GM19395 (cell line): Measurements from ENCODE around the gene EMC10.
"Not testable (repeated sequence)": the region's sequence is repeated elsewhere in the genome, so short reads cannot be mapped to it uniquely, and the experiment has no call there.

ENCODE experiments used
- ATAC-seq: cut with Tn5 transposase; IDR thresholded peaks from one replicate; pipeline ENCODE4 v1.9.1; 2021; ENCODE audit warnings: mild to moderate bottlenecking, moderate library complexity; ENCODE audit not compliant: unreplicated experiment

EMC10 gene

DNA sequence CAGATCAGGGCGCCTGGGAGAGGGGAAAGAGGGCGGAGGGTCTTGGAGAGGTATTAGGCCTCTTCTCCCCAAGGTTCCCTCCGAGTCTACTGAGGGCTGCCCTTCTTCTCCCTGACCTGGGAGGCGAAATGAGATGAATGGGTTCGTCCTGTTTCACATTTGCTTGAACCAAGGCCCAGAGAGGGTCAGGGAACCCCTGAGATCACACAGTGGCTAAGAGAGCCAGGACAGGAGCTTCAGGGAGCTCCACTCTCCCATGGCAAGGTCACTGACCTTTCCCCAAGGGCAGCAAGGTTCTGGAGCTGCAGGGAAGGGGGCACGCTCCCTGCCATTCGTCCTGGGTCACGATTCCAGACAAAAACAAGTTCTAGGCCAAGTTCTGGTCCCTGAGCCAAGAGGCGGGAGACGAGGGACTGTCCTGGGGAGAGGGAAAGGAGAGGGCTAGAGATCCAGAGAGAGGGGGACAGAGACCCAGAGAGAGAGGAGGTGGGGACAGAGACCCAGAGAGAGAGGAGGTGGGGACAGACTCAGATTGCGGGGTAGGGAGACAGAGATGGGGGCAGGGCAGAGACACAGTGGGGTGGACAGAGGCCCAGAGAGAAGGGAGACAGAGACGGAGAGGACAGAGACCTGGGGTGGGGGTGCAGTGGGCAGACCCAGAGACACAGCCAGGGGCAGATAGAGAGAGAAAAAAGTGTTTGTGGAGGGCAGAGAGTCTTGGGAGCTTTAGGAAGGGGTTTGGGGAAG is 36.9 kb downstream of the EMC10 start:
- no peak for ATAC-seq

DNA sequence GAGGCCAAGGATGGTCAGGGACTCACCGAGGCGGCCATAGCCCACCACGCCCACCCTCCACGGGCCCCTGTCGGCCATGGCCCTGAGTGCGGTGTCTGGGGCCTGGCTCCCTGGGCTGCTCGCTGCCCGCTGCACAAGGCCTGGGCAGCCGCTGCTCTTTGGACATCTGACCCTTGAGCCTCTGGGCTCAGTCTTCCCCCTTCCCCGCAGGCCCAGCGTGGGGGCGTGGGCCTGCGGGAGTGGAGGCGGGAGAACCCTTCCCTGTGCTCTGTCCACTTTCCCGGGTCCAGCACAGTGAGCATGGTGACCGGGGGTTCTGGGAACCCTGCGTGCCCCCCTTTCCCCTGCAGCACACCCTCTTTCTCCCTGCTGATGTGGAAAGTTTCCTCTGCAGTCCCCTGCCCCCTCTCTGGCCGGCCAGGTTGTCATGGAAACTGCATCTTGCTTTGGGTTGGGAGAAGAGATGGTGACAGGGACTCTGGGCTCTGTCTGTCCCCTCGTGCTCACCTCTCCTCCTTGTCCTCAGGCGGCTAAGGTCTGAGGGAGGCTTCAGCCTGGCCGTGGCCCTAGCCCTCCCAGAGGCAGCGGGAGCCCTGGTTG is 37.5 kb downstream of the EMC10 start, which contains the start of gene ASPDH:
ASPDH (minus strand) TSS at position 168 of the 600 bp plus-strand sequence; CDS start at position 78, 90 bp downstream.
- no peak for ATAC-seq

DNA sequence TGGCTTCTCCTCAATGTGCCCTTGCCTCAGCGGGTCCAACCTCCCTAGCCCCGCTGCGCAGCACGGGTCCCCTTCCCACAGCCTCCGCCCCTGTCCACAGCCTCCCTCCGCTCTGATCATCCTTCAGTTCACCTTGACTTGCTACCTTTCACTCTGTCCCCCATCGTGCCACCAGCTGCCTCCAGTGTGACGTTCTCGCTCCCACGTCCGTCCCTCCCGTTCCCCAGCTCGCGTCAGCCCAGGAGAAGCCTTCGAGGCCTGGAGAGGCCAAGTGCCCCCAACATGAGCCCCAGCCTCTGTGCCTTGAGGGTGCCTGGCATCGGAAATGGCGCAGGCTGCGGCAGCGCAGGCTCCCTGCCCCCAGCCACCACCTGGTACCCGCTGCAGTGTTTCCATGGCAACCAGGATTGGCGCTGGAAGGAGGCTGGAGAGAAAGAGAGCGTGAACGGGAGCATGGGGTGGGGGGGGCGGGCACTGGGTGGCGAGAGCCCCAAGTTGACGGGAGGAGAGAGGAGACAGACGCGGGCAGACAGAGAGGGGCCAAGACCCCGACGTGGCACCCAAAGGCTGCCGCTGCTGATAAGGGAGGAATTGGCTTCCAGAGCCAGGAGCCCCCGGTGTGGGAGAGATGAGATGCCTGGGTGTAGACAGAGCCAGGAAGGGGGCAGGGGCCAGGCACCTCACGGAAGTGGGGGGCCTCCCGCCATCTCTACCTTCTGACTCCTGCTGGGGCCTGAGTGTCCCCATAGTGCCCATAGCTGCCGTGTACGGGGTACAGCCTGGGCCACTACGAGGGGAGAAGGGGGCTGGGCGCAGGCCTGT is 38.2 kb downstream of the EMC10 start:
- no peak for ATAC-seq

DNA sequence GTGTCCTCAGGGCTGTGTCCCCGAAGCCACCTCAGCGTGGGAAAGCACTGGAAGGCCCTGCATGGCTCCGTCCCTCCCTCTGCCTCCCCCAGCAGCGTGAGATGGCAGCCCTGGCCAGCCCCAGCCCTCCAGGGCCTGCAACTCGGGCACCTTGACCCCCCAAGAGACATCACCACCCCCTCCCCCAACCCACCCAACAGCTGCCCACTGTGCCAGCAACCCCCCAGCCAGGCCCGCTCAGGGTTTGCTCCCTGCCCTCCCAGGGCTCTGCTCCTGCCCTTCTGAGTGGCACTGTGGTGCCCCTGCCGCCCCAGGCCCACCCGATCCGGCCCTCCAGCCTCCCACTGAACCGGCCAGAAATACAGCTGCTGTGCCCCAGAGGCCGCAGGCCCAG is 38.9 kb downstream of the EMC10 start:
- no peak for ATAC-seq

DNA sequence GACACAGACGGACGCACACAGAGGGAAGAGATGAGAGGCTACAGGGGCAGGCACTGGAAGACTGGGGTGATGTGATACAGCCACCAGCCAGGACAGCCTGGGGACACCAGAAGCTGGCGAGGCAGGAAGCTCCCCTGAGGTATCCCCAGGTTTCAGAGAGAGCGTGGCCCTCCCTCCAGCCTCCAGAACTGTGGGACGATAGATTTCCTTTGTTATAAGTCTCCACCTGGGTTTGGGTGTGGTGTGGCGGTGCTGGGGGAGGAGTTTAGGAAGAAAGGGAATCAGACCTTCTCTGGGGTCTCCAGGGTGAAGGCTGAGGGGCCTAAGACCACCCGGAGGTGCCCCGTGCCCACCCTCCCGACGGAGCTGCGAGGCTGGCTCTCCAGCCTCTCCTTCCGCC is 40.1 kb downstream of the EMC10 start:
- no peak for ATAC-seq

DNA sequence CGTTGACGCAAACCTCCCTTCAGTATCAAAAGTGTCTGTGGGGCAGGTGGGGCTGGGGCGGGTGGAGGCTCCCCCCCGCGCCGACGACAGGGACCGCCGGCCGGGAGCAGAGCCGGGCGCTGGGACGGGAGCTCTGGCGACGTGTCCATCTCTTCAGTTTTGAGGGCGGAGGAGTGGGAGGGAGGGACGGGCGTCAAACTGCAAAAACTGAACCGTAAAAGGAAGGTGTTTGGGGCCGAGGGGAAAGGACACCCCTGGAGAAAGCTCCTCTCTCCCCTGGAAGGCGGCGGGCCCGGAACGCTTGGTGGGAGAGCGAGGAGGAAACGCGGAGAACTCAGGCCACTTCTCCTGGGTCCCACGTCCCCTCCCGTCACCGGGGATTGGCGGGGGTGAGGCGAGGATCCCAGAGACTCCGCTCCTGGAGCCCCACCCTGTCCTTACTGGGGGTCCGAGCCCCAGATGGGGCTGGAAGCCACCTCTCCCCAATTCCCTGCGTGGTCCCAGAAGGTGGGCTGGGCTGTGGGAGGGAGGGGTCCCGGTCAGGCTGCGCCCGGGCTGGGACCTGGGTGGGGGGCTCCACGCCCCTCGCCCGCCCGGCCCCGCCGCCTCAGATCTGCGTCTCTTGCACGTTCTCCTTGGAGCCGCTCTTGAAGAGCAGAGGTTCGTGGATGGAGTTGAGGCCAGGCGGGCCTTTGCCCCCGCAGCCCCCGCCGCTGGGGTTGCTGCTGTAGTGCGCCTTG is 40.8 kb downstream of the EMC10 start:
- ATAC-seq: no peak

DNA sequence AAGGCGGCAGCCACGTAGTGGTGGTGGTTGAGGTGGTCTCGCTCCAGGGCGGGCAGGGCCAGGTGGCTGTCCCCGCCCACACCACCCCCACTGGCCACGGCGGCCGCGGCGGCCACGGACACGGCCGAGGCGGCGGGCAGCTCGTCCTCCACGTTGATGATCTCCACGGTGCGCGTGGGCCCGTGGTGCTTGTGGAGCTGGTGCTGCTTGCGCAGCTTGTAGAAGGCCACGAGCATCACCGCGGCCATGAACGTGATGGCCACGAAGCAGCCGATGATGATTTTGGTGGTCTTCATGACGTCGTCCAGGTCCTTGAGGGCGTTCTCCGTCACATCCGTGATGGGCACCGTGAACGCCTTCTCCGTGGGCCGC is 41.4 kb downstream of the EMC10 start:
- no peak for ATAC-seq

DNA sequence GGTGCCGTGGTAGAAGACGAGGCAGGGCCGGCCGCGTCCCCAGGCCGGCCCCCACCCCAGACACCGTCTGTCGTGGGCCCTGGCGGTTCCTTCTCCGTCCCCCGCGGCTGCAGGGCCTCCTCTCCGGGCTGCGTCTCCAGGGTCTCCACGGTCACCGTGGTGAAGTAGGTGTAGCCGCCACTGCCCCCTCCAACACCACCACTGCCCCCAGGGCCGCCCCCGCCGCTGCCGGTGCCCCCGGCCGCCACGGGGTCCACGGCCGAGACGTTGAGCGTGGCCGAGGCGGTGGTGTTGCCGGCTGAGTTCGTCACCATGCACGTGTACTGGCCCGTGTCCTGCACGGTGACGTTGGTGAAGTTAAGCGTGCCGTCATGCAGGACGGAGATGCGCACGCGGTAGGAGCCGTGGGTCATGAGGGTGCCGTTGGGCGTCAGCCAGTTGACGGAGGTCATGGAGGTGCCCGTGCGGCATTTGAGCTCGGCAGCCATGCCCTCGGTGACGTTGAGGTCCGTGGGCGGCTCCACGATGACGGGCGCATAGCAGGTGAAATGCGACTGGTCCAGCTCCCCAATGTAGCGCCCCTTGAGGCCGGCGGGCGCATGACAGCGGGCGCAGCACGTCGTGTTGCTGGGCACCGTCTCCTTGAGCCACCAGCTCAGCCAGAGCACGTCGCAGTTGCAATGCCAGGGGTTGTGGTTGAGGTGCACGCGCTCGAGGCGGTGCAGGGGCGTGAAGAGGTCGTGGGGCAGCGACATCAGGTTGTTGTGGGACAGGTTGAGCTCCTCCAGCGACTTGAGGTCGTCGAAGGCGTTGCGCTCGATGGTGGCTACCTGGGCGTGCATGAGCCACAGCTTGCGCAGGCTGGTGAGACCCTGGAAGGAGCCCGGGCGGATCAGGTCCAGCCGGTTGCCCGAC is 42.0 kb downstream of the EMC10 start:
- ATAC-seq: no peak

DNA sequence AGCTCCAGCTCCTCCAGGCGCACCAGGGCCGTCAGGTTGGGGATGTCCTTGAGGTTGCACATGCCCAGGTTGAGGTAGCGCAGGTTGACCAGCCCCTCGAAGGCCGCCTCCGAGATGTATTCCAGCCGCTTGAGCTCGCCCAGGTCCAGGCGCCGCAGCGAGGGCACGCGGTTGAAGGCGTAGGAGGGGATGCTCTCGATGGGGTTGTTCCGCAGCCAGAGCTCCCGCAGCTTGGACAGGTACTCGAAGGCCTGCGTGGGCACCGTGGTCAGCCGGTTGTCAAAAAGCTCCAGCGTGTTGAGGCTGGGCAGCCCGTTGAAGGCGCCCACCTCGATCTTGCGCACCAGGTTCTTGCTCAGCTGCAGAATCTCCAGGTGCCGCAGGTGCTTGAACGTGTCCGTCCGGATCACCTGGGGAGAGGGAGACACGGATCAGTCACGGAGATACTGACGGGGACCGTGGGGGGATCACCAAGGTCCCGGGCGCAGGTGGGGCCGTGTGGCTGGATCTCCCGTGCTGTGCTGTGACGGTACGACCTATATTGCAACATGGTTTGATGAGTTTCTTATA is 42.8 kb downstream of the EMC10 start:
- no peak for ATAC-seq

DNA sequence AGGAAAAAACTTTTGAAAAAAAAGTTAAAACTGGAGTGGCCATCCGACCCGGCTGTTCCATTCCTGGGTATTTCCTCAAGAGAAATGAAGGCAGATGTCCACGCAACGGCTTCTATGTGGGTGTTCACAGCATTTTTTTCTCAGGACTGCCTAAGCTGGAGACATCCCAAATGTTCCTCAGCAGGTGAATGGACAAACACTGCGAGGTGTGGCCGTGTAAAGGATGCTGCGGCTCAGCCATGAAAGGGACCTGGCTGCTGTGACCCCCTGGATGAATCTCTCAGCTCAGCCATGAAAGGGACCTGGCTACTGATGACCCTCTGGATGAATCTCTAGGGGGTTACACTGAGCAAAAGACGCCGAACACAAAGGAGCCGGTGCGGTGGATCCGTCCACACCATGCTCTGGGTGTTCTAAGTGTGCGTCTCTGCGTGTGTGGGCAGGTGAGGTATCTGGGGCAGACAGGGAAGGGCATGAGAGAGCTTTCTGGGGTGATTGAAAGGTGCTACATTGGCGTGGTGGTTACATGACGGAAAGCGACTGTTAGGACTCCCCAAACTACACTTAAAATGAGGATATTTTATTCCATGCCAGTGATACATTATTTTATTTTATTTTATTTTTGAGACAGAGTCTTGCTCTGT is 44.6 kb downstream of the EMC10 start:
- ATAC-seq: no peak

DNA sequence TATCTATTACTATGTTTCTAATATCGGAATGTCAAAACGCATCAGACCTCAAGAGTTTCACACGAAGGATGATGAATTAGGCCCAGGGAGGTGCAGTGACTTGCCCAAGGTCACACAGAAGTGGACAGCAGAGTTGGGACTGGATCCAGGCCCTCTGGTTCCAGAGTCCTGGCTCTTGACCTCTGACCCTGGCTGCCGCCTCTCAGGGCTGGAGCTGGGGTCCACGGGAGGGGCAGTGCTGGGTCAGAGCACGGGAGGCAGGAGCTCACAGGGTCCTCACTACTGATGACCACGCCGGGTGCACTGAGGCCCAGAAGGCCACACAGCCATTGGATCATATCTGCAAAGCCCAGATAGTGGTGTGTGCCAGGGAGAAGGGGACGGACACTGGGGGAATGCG is 46.6 kb downstream of the EMC10 start:
- no peak for ATAC-seq

DNA sequence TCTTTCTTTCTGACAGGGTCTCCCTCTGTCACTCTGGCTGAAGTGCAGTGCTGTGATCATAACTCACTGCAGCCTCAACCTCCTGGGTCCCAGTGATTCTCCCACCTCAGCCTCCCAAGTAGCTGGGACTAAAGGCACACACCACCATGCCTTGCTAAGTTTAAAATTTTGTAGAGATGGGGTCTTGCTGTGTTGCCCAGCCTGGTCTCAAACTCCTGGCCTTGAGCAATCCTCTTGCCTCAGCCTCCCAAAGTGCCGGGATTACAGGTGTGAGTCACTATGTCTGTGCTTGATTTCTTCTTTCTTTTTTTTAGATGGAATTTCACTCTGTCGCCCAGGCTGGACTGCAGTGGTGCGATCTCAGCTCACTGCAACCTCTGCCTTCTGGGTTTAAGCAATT is 51.7 kb downstream of the EMC10 start:
- ATAC-seq: not testable (repeated sequence)

DNA sequence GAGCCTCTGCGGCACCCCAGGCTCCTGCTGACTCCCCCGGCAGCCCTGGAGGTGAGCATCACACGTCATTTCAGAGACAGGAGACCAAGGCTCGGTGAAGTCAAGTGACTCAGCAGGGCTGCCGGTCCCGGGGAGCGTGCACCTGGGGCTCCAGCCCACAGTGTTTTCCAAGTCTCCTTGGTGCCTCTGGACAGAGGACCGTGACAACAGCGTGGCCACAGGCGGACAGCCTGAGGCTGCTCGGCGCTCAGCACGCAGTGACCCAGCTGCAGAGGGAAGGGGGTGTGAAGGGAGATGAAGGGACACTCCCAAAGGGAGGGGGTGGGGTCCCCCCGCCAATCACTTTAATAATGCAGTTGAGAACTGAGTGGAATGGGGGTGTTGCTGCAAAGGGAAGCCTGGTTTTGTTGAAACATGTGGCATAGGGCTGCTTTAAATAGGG is 54.9 kb downstream of the EMC10 start:
- ATAC-seq: no peak

DNA sequence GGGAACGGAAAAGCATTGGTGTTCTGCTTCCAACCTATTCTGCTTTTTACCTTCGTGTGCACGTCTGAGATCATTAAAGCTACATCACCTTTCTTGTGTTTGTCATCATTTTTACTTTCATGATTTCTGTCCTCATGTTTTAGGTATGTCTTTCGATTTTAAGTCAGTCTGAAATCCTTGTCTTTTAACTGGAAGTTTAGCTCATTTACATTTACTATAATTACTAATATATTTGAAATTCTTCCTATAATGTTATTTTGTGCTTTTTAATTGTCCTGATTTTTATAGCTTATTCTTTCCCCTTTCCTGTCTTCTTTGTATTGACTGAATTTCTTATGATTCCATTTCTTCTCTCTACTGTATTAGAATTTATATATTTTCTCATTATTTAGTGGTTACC is 56.6 kb downstream of the EMC10 start:
- no peak for ATAC-seq

DNA sequence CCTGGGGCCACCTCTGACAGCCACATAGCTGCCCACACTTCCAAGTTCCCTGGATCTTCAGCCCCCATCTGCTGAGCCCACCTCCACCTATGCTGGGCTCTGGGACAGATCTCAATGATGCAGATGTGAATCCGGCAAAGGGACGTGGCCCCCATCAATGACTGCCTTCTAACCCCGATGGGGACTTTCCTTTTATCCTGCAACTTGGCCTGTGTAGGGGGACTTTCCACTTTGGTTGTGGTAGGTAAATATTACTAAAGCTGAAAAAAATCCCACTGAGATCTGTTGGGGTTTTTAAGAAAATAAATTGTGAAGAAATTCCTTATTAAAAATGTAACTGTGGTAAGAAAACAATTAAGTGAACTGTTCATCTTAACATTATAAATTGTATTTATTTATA is 58.2 kb downstream of the EMC10 start:
- no peak for ATAC-seq

DNA sequence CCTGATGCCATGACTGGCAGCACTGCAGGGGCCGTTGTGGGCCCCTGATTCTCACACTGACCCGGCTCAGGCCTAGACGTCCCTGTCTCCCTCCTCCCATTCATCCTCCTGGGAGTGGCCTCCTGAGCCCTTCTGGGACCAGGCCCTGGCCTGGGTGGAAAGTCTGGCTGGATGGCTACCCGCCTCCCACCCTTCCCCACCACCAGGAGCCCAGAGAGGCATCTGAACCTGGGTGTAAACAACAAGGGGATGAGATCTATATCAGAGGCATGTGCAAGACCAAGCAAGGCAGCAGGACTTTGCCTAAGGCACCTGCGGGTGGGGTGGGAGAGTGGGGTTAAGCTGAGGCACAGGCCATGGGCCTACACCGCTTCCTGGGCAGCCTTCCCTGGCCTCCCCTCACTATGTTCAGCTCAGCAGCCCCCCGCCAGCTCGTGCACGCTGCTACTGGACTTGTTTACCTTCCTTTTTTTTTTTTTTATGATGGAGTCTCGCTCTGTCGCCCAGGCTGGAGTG is 59.4 kb downstream of the EMC10 start:
- ATAC-seq: no peak

DNA sequence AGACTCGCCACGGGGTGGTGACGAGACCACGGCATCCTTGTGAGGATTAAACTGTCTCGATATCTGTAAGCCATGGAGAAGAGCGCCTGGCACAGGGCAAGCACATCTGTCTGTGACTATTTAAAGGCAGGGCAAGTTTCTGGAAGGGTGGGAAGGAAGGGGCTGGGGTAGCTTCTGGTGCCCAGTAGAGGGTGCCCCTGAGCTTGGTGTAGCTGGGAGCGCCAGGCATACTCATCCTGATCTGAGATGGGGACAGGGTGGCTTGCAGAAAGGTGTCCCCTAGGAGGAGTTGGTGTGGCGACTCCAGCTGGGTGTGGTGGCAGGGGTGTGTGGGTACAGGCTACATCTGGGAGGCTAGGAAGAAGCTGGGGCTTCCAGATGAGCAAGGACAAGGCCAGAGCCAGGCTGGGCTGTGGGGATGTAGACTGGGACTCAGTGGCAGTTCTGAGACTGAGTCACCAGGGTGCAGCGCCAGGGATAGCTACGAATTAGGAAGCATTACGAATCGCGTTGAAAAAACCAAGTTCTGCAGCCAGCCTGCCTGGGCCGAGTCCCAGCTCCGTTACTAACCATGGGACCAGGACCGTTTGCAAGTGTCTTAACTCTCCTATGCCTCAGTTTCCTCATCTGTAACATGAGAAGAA is 60.5 kb downstream of the EMC10 start:
- no peak for ATAC-seq

DNA sequence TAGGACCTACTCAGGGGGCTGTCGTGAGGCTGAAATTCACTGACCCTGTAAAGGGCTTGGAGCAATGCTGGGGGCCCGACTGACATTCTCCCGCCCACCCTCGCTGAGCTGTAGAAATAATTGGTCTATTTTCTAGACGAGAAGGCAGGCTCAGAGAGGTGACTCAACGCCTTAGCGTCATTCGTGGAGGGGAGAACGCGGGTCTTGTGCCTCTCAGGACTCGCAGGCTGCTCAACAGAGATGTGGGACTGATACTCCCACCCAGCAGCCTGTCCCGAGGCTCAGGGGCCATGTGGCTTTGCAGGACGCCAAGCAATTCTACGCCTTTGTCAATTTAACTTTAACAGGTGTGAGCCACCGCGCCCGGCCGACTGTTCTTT is 61.0 kb downstream of the EMC10 start:
- no peak for ATAC-seq
